ENCODE results near the gene DHRS3. TPM values are rescaled to one million over a fixed set of nuclear protein-coding genes. Genes with fewer than 3 reads are reported as not detected.

The DHRS3 gene
- total and polyA plus RNA-seq, 10 of the 15 experiments (the other 5 are each of a cell fraction or from before 2014, with no cell fraction given) = 0.23 to 29.7 (median 1.2) TPM

DNA sequence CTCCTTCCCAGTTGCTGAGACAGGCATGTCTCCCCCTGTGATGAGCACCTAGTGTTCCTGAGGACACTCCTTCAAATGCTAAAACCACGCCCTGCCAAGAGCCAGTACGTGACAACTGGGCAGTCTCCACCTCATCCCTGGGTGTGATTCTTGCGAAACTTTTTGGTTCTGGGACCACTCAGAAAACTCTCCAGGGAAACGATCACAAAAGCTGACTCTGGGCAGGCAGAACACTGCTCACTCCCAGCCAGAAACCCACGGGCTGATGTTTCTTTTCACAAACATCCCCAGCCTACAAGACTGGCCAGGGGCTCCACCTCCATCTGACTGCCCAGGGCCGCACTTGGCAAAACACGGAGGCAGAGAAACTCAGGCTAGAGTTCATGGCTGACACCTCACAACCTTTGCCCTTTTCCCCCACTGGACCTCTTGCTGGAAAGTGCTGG, 24.4 kb downstream of the DHRS3 start (continued):
- TF ChIP-seq, protein P1, sequence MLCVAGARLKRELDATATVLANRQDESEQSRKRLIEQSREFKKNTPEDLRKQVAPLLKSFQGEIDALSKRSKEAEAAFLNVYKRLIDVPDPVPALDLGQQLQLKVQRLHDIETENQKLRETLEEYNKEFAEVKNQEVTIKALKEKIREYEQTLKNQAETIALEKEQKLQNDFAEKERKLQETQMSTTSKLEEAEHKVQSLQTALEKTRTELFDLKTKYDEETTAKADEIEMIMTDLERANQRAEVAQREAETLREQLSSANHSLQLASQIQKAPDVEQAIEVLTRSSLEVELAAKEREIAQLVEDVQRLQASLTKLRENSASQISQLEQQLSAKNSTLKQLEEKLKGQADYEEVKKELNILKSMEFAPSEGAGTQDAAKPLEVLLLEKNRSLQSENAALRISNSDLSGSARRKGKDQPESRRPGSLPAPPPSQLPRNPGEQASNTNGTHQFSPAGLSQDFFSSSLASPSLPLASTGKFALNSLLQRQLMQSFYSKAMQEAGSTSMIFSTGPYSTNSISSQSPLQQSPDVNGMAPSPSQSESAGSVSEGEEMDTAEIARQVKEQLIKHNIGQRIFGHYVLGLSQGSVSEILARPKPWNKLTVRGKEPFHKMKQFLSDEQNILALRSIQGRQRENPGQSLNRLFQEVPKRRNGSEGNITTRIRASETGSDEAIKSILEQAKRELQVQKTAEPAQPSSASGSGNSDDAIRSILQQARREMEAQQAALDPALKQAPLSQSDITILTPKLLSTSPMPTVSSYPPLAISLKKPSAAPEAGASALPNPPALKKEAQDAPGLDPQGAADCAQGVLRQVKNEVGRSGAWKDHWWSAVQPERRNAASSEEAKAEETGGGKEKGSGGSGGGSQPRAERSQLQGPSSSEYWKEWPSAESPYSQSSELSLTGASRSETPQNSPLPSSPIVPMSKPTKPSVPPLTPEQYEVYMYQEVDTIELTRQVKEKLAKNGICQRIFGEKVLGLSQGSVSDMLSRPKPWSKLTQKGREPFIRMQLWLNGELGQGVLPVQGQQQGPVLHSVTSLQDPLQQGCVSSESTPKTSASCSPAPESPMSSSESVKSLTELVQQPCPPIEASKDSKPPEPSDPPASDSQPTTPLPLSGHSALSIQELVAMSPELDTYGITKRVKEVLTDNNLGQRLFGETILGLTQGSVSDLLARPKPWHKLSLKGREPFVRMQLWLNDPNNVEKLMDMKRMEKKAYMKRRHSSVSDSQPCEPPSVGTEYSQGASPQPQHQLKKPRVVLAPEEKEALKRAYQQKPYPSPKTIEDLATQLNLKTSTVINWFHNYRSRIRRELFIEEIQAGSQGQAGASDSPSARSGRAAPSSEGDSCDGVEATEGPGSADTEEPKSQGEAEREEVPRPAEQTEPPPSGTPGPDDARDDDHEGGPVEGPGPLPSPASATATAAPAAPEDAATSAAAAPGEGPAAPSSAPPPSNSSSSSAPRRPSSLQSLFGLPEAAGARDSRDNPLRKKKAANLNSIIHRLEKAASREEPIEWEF (IDR thresholded peaks at IDR 0.05; ENCODE audit: insufficient replicate concordance, low read depth, low read length) = no peak
- no peak for TF ChIP-seq SPI1 (IDR thresholded peaks at IDR 0.05; ENCODE audit: borderline replicate concordance, insufficient read depth, low read depth, low read length)

DNA sequence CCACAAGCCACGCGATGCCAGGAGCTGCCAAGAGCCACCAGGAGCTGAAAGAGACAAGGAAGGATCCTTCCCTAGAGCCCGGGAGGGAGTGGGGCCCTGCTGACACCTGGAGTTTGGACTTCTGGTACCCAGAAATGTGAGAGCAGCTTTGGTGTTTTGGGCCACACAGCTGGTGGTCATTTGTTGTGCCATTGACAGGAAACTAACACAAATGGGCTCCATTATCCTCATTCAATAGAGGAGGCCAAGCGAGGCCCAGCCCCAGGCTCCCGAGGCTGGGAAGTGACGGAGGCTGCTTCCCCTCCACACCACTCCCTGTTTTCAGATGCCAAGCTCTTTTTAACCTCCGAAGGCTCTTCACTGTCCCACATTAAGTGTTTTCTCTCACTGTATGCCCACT, 25.5 kb downstream of the DHRS3 start:
- Histone ChIP-seq H3K36me3 (ENCODE audit: control insufficient read depth in 2 of 2, insufficient read depth in 2 of 2, low read length in 1 of 2) (no peaks in the 10 kb centered on the region), H3K4me2 (ENCODE audit: control insufficient read depth, insufficient read depth) (no peak overlapping the region), H2AFZ (ENCODE audit: control insufficient read depth, low read depth, low read length) (no peak overlapping the region), H3K9me3 (replicated peaks; ENCODE audit: control insufficient read depth, insufficient read depth, low read length) (no peaks in the 10 kb centered on the region), H3K79me2 (ENCODE audit: control insufficient read depth, insufficient read depth, low read length) (no peaks in the 10 kb centered on the region), H3K27me3 (replicated peaks in 1 of 2; ENCODE audit: control insufficient read depth in 2 of 2, insufficient read depth in 2 of 2, low read length in 1 of 2) (peaks cover 0 to 4% of the 10 kb centered on the region in 2 experiments; a peak in 3 of 4 replicates), H3K27ac (ENCODE audit: control insufficient read depth, insufficient read depth) (no peak overlapping the region), H3K4me1 (ENCODE audit: control insufficient read depth, insufficient read depth, low read length) (no peaks in the 10 kb centered on the region), H3K4me3 (no peak overlapping the region), H3K9ac (ENCODE audit: control insufficient read depth, insufficient read depth, low read length) (no peak overlapping the region), H4K20me1 (ENCODE audit: control insufficient read depth, insufficient read depth) (0 out of 2 replicates have a peak, but pooled peaks cover 4% of the 10 kb centered on the region)
- no TSS peak for BruUV-seq (replicated peaks)
- DNase-seq (ENCODE audit: low read depth, low spot score) (no peak), ATAC-seq (no peak), FAIRE-seq (no peak)
- intact Hi-C loops (cut with micrococcal nuclease; ENCODE audit: unreplicated experiment) (no loop called here), in situ Hi-C loops (cut with MboI) (no loop called here)
- 50% methylated on average over 7 of the region's 7 CpGs for WGBS (ENCODE audit: insufficient coverage, insufficient replicate concordance, low lambda C conversion rate, missing lambda C conversion rate)
- ChIA-PET RAD21 (ENCODE audit: unreplicated experiment) (no interaction called here), SMC1A (ENCODE audit: uncharacterized antibody, unreplicated experiment) (interaction anchor here (5.5 kb wide), 1 partner anchor 25 kb away, joined by 21 read pairs; the partner anchor contains the start of gene DHRS3), POLR2A (interaction anchor here (0.6 kb wide), 1 partner anchor 718 kb away, joined by 3 read pairs; no protein-coding TSS in a partner anchor), CTCF (interaction anchor here (0.8 to 1.1 kb wide), 2 partner anchors 9 to 278 kb away, joined by 3 to 5 read pairs; no protein-coding TSS in a partner anchor)
- TF ChIP-seq NFIC (IDR thresholded peaks at IDR 0.05; ENCODE audit: low read depth, low read length) (no peak), RUNX3 (IDR thresholded peaks at IDR 0.05; ENCODE audit: low read length) (no peak), IKZF2 (IDR thresholded peaks at IDR 0.05) (no peak), WRNIP1 (IDR thresholded peaks at IDR 0.05; ENCODE audit: borderline replicate concordance, low read depth, low read length) (no peak), MLLT1 (IDR thresholded peaks at IDR 0.05) (no peak), FOXK2 (IDR thresholded peaks at IDR 0.05) (no peak), EED (IDR thresholded peaks at IDR 0.05; ENCODE audit: low read depth) (no peak), BRCA1 (IDR thresholded peaks at IDR 0.05; ENCODE audit: low read depth, low read length) (no peak), YY1 (IDR thresholded peaks at IDR 0.05; ENCODE audit: low read depth, low read length) (no peak), ATF7 (IDR thresholded peaks at IDR 0.05; ENCODE audit: low read depth) (no peak), KAT2A (conservative IDR thresholded peaks at IDR 0.05; ENCODE audit: control insufficient read depth, low read depth, low read length) (no peak), TCF3 (IDR thresholded peaks at IDR 0.05; ENCODE audit: borderline replicate concordance, insufficient read depth, low read depth, low read length) (no peak), SUPT20H (IDR thresholded peaks at IDR 0.05; ENCODE audit: borderline replicate concordance, control insufficient read depth, low read depth, low read length) (no peak), NFYA (IDR thresholded peaks at IDR 0.05; ENCODE audit: borderline replicate concordance, low read depth, low read length) (no peak), SPI1 (IDR thresholded peaks at IDR 0.05; ENCODE audit: borderline replicate concordance, insufficient read depth, low read depth, low read length) (no peak), ZZZ3 (IDR thresholded peaks at IDR 0.05; ENCODE audit: control insufficient read depth, insufficient read length, low read depth) (no peak), FOXM1 (IDR thresholded peaks at IDR 0.05; ENCODE audit: low read depth, low read length) (no peak)
